Hematopoietic multipotent progenitor cell treated with erythropoietin and hydrocortisone succinate and interleukin-3 and kit ligand, for 8 days (in vitro differentiated cells): ENCODE measurements around the gene ZNF792.
"Not testable (repeated sequence)": the region's sequence is repeated elsewhere in the genome, so short reads cannot be mapped to it uniquely, and the experiment has no call there.

Experiments used
- DNase-seq: peaks from one replicate; pipeline ENCODE4 v3.0.0-alpha.2; 2015

Gene ZNF792

GRCh38 chr19:34998777-34999497, 34.9 kb upstream of the ZNF792 start:
- DNase-seq: no peak

- DNase-seq: not testable (repeated sequence)
Observed at GRCh38 chr19:34998224-34998623, 34.2 kb upstream of the ZNF792 start.

GRCh38 chr19:34997071-34997617, 33.1 kb upstream of the ZNF792 start:
- DNase-seq: peak; percentile 11

- DNase-seq: no peak
Observed at GRCh38 chr19:34995551-34995950, 31.5 kb upstream of the ZNF792 start.

- no peak for DNase-seq
Observed at GRCh38 chr19:34994643-34995541, 30.9 kb upstream of the ZNF792 start.

GRCh38 chr19:34994286-34994642, 30.2 kb upstream of the ZNF792 start:
- DNase-seq: no peak

GRCh38 chr19:34992582-34992981, 28.6 kb upstream of the ZNF792 start:
- DNase-seq: not testable (repeated sequence)

GRCh38 chr19:34991542-34992333, 27.7 kb upstream of the ZNF792 start:
- no peak for DNase-seq

- DNase-seq: no peak
Observed at GRCh38 chr19:34990578-34991192, 26.7 kb upstream of the ZNF792 start.

GRCh38 chr19:34989298-34989697, 25.3 kb upstream of the ZNF792 start:
- no peak for DNase-seq

GRCh38 chr19:34988119-34988518, 24.1 kb upstream of the ZNF792 start:
- DNase-seq: no peak

- no peak for DNase-seq
Observed at GRCh38 chr19:34985249-34986022, 21.4 kb upstream of the ZNF792 start.

GRCh38 chr19:34984287-34984686, 20.3 kb upstream of the ZNF792 start:
- DNase-seq: no peak

- DNase-seq: no peak
Observed at GRCh38 chr19:34983786-34984185, 19.8 kb upstream of the ZNF792 start.

- no peak for DNase-seq
Observed at GRCh38 chr19:34982275-34982674, 18.2 kb upstream of the ZNF792 start.

- DNase-seq: no peak
Observed at GRCh38 chr19:34979819-34980640, 16.0 kb upstream of the ZNF792 start.

- DNase-seq: no peak
Observed at GRCh38 chr19:34976611-34977010, 12.6 kb upstream of the ZNF792 start.

GRCh38 chr19:34975056-34975455, 11.0 kb upstream of the ZNF792 start:
- no peak for DNase-seq

- DNase-seq: no peak
Observed at GRCh38 chr19:34974646-34975045, 10.6 kb upstream of the ZNF792 start.

- no peak for DNase-seq
Observed at GRCh38 chr19:34972163-34972705, 8.2 kb upstream of the ZNF792 start.
